ENCODE results near the gene TMEM72.

The TMEM72 gene

GRCh38 chr10:44890696-44891563, 20.2 kb upstream of the TMEM72 start:
- DNase-seq (ENCODE audit: low read depth), result no peak

GRCh38 chr10:44891721-44892120, 19.4 kb upstream of the TMEM72 start:
- DNase-seq (ENCODE audit: low read depth), result no peak

GRCh38 chr10:44893604-44894468, 17.3 kb upstream of the TMEM72 start:
- DNase-seq (ENCODE audit: low read depth), result no peak

GRCh38 chr10:44894691-44895090, 16.4 kb upstream of the TMEM72 start:
- no peak for DNase-seq (ENCODE audit: low read depth)

- no peak for DNase-seq (ENCODE audit: low read depth)
These were observed 15.9 kb upstream of the TMEM72 start for GRCh38 chr10:44895280-44895679.

- DNase-seq (ENCODE audit: low read depth), result no peak
These were observed 14.1 kb upstream of the TMEM72 start for GRCh38 chr10:44897049-44897448.

- no peak for DNase-seq (ENCODE audit: low read depth)
These were observed 12.5 kb upstream of the TMEM72 start for GRCh38 chr10:44898665-44899064.

- DNase-seq (ENCODE audit: low read depth), result no peak
These were observed 11.6 kb upstream of the TMEM72 start for GRCh38 chr10:44899450-44900080.

GRCh38 chr10:44902941-44903545, 8.1 kb upstream of the TMEM72 start:
- no peak for DNase-seq (ENCODE audit: low read depth)

- no peak for DNase-seq (ENCODE audit: low read depth)
These were observed 4.7 kb upstream of the TMEM72 start for GRCh38 chr10:44906486-44906885.

GRCh38 chr10:44907556-44907955, 3.6 kb upstream of the TMEM72 start:
- no peak for DNase-seq (ENCODE audit: low read depth)

- peak; percentile 30 for DNase-seq (ENCODE audit: low read depth)
These were observed 2.9 kb upstream of the TMEM72 start for GRCh38 chr10:44908066-44908749.

- DNase-seq (ENCODE audit: low read depth), result no peak
These were observed 2.1 kb upstream of the TMEM72 start for GRCh38 chr10:44908936-44909630.

- no peak for DNase-seq (ENCODE audit: low read depth)
These were observed 1.2 kb upstream of the TMEM72 start for GRCh38 chr10:44909910-44910309.

- DNase-seq (ENCODE audit: low read depth), result no peak
These were observed 535 bp upstream of the TMEM72 start for GRCh38 chr10:44910602-44911001.

GRCh38 chr10:44911951-44912350, 814 bp downstream of the TMEM72 start:
- DNase-seq (ENCODE audit: low read depth), result no peak

GRCh38 chr10:44913350-44914081, 2.4 kb downstream of the TMEM72 start:
- DNase-seq (ENCODE audit: low read depth), result no peak

- DNase-seq (ENCODE audit: low read depth), result no peak
These were observed 3.8 kb downstream of the TMEM72 start for GRCh38 chr10:44914891-44915290.

- DNase-seq (ENCODE audit: low read depth), result no peak
These were observed 5.3 kb downstream of the TMEM72 start for GRCh38 chr10:44916429-44916828.

- no peak for DNase-seq (ENCODE audit: low read depth)
These were observed 6.7 kb downstream of the TMEM72 start for GRCh38 chr10:44917848-44918247.
